ENCODE measurements around the gene PTPRD. TPM values are rescaled to one million over a fixed set of nuclear protein-coding genes. Genes with fewer than 3 reads are reported as not detected.

PTPRD gene
- total RNA-seq, 1 experiment from 2014 or later = 1.8 TPM

DNA sequence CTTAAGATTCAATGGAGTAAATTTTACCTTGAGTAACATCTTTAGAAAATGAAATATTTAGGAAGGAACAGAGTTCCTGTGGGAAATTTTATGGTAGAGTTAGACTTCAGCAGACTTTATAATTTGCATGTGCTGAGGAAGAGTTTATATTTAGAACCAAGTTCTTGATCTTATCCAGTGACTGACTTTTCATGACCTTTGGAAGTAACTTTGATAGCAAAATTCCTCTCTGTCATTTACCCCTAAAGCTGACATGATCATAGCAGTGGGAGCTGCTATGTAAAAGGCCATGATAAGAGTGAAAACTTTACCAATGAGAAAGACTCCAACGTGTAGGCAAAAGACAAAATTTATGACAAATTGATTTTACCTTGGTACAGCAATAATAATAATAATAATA lies 1741.4 kb downstream of the PTPRD start:
- H3K4me1 Mint-ChIP-seq (ENCODE audit: low read depth, unreplicated experiment) = no peaks in the 10 kb centered on the region
- H3K4me3 Mint-ChIP-seq (ENCODE audit: low read depth, unreplicated experiment) = no peak overlapping the region
- TF ChIP-seq, protein P1, sequence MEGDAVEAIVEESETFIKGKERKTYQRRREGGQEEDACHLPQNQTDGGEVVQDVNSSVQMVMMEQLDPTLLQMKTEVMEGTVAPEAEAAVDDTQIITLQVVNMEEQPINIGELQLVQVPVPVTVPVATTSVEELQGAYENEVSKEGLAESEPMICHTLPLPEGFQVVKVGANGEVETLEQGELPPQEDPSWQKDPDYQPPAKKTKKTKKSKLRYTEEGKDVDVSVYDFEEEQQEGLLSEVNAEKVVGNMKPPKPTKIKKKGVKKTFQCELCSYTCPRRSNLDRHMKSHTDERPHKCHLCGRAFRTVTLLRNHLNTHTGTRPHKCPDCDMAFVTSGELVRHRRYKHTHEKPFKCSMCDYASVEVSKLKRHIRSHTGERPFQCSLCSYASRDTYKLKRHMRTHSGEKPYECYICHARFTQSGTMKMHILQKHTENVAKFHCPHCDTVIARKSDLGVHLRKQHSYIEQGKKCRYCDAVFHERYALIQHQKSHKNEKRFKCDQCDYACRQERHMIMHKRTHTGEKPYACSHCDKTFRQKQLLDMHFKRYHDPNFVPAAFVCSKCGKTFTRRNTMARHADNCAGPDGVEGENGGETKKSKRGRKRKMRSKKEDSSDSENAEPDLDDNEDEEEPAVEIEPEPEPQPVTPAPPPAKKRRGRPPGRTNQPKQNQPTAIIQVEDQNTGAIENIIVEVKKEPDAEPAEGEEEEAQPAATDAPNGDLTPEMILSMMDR (IDR thresholded peaks at IDR 0.05; ENCODE audit: unreplicated experiment) = no peak
- no peaks in the 10 kb centered on the region for H3K27me3 Mint-ChIP-seq (ENCODE audit: unreplicated experiment)
- CTCF ChIA-PET = no interaction called here
- H3K9me3 Mint-ChIP-seq (ENCODE audit: low read depth, unreplicated experiment) = no peaks in the 10 kb centered on the region
- H3K36me3 Mint-ChIP-seq (ENCODE audit: insufficient read depth, unreplicated experiment) = no peaks in the 10 kb centered on the region
- intact Hi-C loops (cut with micrococcal nuclease; ENCODE audit: unreplicated experiment) = no loop called here
- no TSS peak for BruUV-seq (replicated peaks)
- DNase-seq = no peak
- H3K27ac Mint-ChIP-seq (ENCODE audit: unreplicated experiment) = no peak overlapping the region

DNA sequence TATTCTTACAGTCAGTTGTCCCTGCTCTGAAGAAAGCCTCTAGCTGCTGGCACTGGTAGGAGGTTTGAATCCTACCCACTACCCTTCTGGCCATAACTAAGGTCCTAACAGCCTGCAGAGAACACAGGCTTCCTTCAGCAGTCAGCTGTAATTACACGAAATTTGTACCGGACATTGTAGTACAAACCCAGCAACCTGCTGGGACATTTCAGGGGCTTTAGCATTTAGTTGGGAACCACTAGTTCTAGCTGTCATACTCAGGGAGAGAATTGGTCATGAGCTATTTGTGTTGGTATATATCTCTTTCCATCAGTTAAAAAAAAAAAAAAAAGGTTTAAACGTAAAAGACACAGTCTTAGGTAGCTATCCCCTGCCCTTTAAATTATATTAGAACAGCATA lies 1743.0 kb downstream of the PTPRD start:
- BruUV-seq (replicated peaks) = no TSS peak
- H3K4me1 Mint-ChIP-seq (ENCODE audit: low read depth, unreplicated experiment) = no peaks in the 10 kb centered on the region
- TF ChIP-seq, protein P1 (IDR thresholded peaks at IDR 0.05; ENCODE audit: unreplicated experiment) = no peak
- no peak overlapping the region for H3K4me3 Mint-ChIP-seq (ENCODE audit: low read depth, unreplicated experiment)
- no peaks in the 10 kb centered on the region for H3K36me3 Mint-ChIP-seq (ENCODE audit: insufficient read depth, unreplicated experiment)
- CTCF ChIA-PET = no interaction called here
- DNase-seq = no peak
- intact Hi-C loops (cut with micrococcal nuclease; ENCODE audit: unreplicated experiment) = no loop called here
- no peaks in the 10 kb centered on the region for H3K27me3 Mint-ChIP-seq (ENCODE audit: unreplicated experiment)
- no peaks in the 10 kb centered on the region for H3K9me3 Mint-ChIP-seq (ENCODE audit: low read depth, unreplicated experiment)
- H3K27ac Mint-ChIP-seq (ENCODE audit: unreplicated experiment) = no peak overlapping the region

DNA sequence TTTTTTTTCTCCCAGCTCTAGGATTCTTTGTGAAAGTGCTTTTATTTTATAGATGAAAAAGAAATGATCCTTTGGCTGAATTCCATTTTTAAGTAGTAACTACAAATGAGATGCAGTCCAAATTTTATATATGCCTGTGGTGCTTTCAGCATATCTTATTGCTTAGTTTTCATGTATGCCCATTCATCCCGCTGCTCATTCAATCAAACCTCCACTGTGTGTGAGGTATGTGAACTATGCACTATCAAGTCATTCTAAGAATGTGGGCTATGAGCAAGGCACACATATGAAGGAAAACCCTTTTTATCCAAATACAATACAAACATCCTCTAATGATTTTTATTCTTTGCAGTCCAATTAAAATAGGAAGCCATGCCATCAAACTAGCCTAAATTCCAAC lies 1744.2 kb downstream of the PTPRD start:
- H3K36me3 Mint-ChIP-seq (ENCODE audit: insufficient read depth, unreplicated experiment) = no peaks in the 10 kb centered on the region
- no peaks in the 10 kb centered on the region for H3K4me1 Mint-ChIP-seq (ENCODE audit: low read depth, unreplicated experiment)
- H3K9me3 Mint-ChIP-seq (ENCODE audit: low read depth, unreplicated experiment) = no peaks in the 10 kb centered on the region
- no peak overlapping the region for H3K27ac Mint-ChIP-seq (ENCODE audit: unreplicated experiment)
- DNase-seq = no peak
- no peaks in the 10 kb centered on the region for H3K27me3 Mint-ChIP-seq (ENCODE audit: unreplicated experiment)
- no TSS peak for BruUV-seq (replicated peaks)
- TF ChIP-seq, protein P1 (IDR thresholded peaks at IDR 0.05; ENCODE audit: unreplicated experiment) = no peak
- H3K4me3 Mint-ChIP-seq (ENCODE audit: low read depth, unreplicated experiment) = no peak overlapping the region
- CTCF ChIA-PET = no interaction called here
- intact Hi-C loops (cut with micrococcal nuclease; ENCODE audit: unreplicated experiment) = no loop called here

DNA sequence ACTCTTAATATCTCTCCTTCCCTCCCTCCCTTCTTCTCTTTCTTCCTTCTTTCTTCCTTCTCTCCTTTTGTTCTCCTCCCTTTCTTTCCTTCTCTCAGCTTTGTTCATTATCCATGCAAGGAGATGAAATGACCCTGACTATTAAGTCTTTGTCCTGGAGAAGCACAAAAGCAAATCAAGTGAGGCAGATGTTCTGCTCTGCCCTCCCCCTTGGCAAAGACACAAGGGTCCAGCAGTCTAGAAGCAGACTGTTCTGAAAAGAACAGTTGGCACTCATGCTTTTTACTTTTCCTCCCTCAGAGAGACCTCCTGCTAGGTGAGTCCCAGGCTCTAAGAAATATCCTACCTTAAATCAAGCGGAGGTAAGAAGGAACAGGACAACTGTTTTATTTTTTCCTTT lies 1745.7 kb downstream of the PTPRD start:
- no TSS peak for BruUV-seq (replicated peaks)

More for the DNA sequence above, 1745.7 kb downstream of the PTPRD start:
- CTCF ChIA-PET = no interaction called here
- intact Hi-C loops (cut with micrococcal nuclease; ENCODE audit: unreplicated experiment) = no loop called here
- TF ChIP-seq, protein P1 (IDR thresholded peaks at IDR 0.05; ENCODE audit: unreplicated experiment) = no peak
- no peaks in the 10 kb centered on the region for H3K4me1 Mint-ChIP-seq (ENCODE audit: low read depth, unreplicated experiment)
- H3K4me3 Mint-ChIP-seq (ENCODE audit: low read depth, unreplicated experiment) = no peak overlapping the region
- no peaks in the 10 kb centered on the region for H3K27me3 Mint-ChIP-seq (ENCODE audit: unreplicated experiment)
- H3K36me3 Mint-ChIP-seq (ENCODE audit: insufficient read depth, unreplicated experiment) = no peaks in the 10 kb centered on the region
- DNase-seq = no peak
- H3K9me3 Mint-ChIP-seq (ENCODE audit: low read depth, unreplicated experiment) = no peaks in the 10 kb centered on the region
- no peak overlapping the region for H3K27ac Mint-ChIP-seq (ENCODE audit: unreplicated experiment)

All from Calu3 (cell line).